WTC11 (cell line): Measurements from ENCODE around the gene GALNT18. TPM values are rescaled to one million over a fixed set of nuclear protein-coding genes. Genes with fewer than 3 reads are reported as not detected.

Experiments used
- ATAC-seq: fragments of 200-7000 bp; cut with Tn5 transposase; 2 replicates; pipeline ENCODE4 v1.10.0; 2021; ENCODE audit warnings: mild to moderate bottlenecking, moderate library complexity
- CTCF ChIA-PET: fragments of 300-600 bp; sonication (Branson Sonifier 250); formaldehyde crosslinking; loops from one replicate; lab custom pipeline; 2021; ENCODE audit warnings: antibody characterized with exemption; lab: Charles Lee
- POLR2A ChIA-PET: fragments of 350-600 bp; sonication (Branson Sonifier 250); formaldehyde crosslinking; loops from one replicate; lab custom pipeline; 2021; ENCODE audit warnings: antibody characterized with exemption; lab: Charles Lee
- DNase-seq: peaks from one replicate; pipeline ENCODE4 v3.0.0; 2021; ENCODE audit warnings: low spot score
- H3K27ac Mint-ChIP-seq: 2 replicates; pipeline ENCODE4 v1.8.0; 2021; ENCODE audit warnings: mixed read lengths
- H3K27me3 Mint-ChIP-seq: 2 replicates; pipeline ENCODE4 v1.8.0; 2021; ENCODE audit warnings: low read depth, mild to moderate bottlenecking, moderate library complexity, mixed read lengths
- H3K36me3 Mint-ChIP-seq: 2 replicates; pipeline ENCODE4 v1.8.0; 2021; ENCODE audit warnings: mixed read lengths
- H3K4me1 Mint-ChIP-seq: 2 replicates; pipeline ENCODE4 v1.8.0; 2022; ENCODE audit warnings: mixed read lengths
- H3K4me3 Mint-ChIP-seq: 2 replicates; pipeline ENCODE4 v1.8.0; 2021; ENCODE audit warnings: mild to moderate bottlenecking, moderate library complexity, mixed read lengths
- H3K9me3 Mint-ChIP-seq: 2 replicates; pipeline ENCODE4 v1.8.0; 2021; ENCODE audit warnings: mixed read lengths
- E2F1 ChIP-seq: sonication (generic); formaldehyde crosslinking; IDR thresholded peaks from 2 replicates; pipeline ENCODE4 v1.8.0; 2022; ENCODE audit warnings: mild to moderate bottlenecking, missing genetic modification reagents
- E2F5 ChIP-seq: sonication (generic); formaldehyde crosslinking; IDR thresholded peaks from 2 replicates; pipeline ENCODE4 v1.8.1; 2022; ENCODE audit warnings: mild to moderate bottlenecking, moderate library complexity, missing genetic modification reagents
- ELF4 ChIP-seq: sonication (generic); formaldehyde crosslinking; IDR thresholded peaks from 2 replicates; pipeline ENCODE4 v1.8.1; 2022; ENCODE audit warnings: low read depth, mild to moderate bottlenecking, moderate library complexity, missing genetic modification reagents
- GRHL2 ChIP-seq: fragments of 250-450 bp; sonication (Bioruptor Pico); IDR thresholded peaks from 2 replicates; pipeline ENCODE4 v1.8.0; 2022; ENCODE audit warnings: mild to moderate bottlenecking, moderate library complexity; ENCODE audit not compliant: insufficient replicate concordance, severe bottlenecking
- MYBL2 ChIP-seq: sonication (generic); formaldehyde crosslinking; IDR thresholded peaks from 2 replicates; pipeline ENCODE4 v1.8.1; 2023; ENCODE audit warnings: mild to moderate bottlenecking, moderate library complexity, missing genetic modification reagents
- NFE2L1 ChIP-seq: sonication (generic); formaldehyde crosslinking; IDR thresholded peaks from 2 replicates; pipeline ENCODE4 v1.8.1; 2023; ENCODE audit warnings: missing genetic modification reagents
- NFYB ChIP-seq: sonication (generic); formaldehyde crosslinking; conservative IDR thresholded peaks from 2 replicates; pipeline ENCODE4 v1.8.0; 2022; ENCODE audit warnings: low read depth, missing genetic modification reagents
- NR1H2 ChIP-seq: sonication (generic); formaldehyde crosslinking; IDR thresholded peaks from 2 replicates; pipeline ENCODE4 v1.9.0; 2021; ENCODE audit warnings: mild to moderate bottlenecking, moderate library complexity, missing genetic modification reagents
- OVOL2 ChIP-seq: fragments of 250-450 bp; sonication (Bioruptor Pico); IDR thresholded peaks from 2 replicates; pipeline ENCODE4 v1.9.0; 2021; ENCODE audit warnings: mild to moderate bottlenecking, borderline replicate concordance
- PRRX2 ChIP-seq: fragments of 250-450 bp; sonication (Bioruptor Pico); IDR thresholded peaks from 2 replicates; pipeline ENCODE4 v1.8.0; 2021; ENCODE audit warnings: mild to moderate bottlenecking
- STAT6 ChIP-seq: sonication (generic); formaldehyde crosslinking; conservative IDR thresholded peaks from 2 replicates; pipeline ENCODE4 v1.8.1; 2023; ENCODE audit warnings: mild to moderate bottlenecking, low read depth, missing genetic modification reagents, moderate library complexity
- TEAD4 ChIP-seq: sonication (generic); formaldehyde crosslinking; IDR thresholded peaks from 2 replicates; pipeline ENCODE4 v1.8.0; 2022; ENCODE audit warnings: mild to moderate bottlenecking, missing genetic modification reagents
- TP53 ChIP-seq: sonication (generic); formaldehyde crosslinking; IDR thresholded peaks from 2 replicates; pipeline ENCODE4 v1.8.1; 2023; ENCODE audit warnings: mild to moderate bottlenecking, missing genetic modification reagents
- ZNF396 ChIP-seq: fragments of 250-450 bp; sonication (Bioruptor Pico); IDR thresholded peaks from 2 replicates; pipeline ENCODE4 v1.8.0; 2021; ENCODE audit warnings: mild to moderate bottlenecking, moderate library complexity, borderline replicate concordance
- ZNF512 ChIP-seq: sonication (generic); formaldehyde crosslinking; IDR thresholded peaks from 2 replicates; pipeline ENCODE4 v1.8.1; 2022; ENCODE audit warnings: missing genetic modification reagents, borderline replicate concordance
- total RNA-seq: library from RNA; stranded (reverse); gene quantifications from 3 replicates; pipeline ENCODE4 v1.2.3, GENCODE V29; 2021
- TF ChIP-seq, protein P1 (sequence below): sonication (generic); formaldehyde crosslinking; IDR thresholded peaks from 2 replicates; pipeline ENCODE4 v1.8.1; 2023; ENCODE audit warnings: mild to moderate bottlenecking, missing genetic modification reagents
- TF ChIP-seq, protein P2 (sequence below): fragments of 250-450 bp; sonication (Bioruptor Pico); IDR thresholded peaks from 2 replicates; pipeline ENCODE4 v1.9.0; 2021; ENCODE audit warnings: moderate library complexity, mild to moderate bottlenecking, inconsistent platforms, borderline replicate concordance
- TF ChIP-seq, protein P3 (sequence below): sonication (generic); formaldehyde crosslinking; IDR thresholded peaks from 2 replicates; pipeline ENCODE4 v1.8.0; 2023; ENCODE audit warnings: missing genetic modification reagents, mild to moderate bottlenecking, borderline replicate concordance
- TF ChIP-seq, protein P4 (sequence below): sonication (generic); formaldehyde crosslinking; IDR thresholded peaks from 2 replicates; pipeline ENCODE4 v1.8.0; 2022; ENCODE audit warnings: mild to moderate bottlenecking, missing genetic modification reagents
- TF ChIP-seq, protein P5 (sequence below): sonication (generic); formaldehyde crosslinking; conservative IDR thresholded peaks from 2 replicates; pipeline ENCODE4 v1.8.1; 2022; ENCODE audit warnings: mild to moderate bottlenecking, missing genetic modification reagents

Gene GALNT18
- total RNA-seq, 1 experiment from 2014 or later = 5.0 TPM

DNA sequence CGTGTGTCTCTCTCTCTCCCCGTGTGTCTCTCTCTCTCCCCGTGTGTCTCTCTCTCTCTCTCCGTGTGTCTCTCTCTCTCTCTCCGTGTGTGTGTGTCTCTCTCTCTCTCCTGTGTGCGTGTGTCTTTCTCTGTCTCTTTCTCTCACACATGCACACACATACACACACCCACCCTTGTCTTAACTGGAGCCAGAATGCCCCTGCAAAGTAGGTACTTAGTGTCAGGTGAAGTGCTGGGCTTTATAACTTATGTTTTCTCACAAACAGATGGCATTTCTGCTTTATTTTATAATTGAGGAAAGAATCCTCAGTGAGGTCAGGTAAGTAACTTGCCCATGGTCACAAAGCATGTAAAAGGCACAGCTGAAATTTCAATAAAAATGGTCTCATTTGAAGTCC, 374.7 kb downstream of the GALNT18 start:
- POLR2A ChIA-PET = no interaction called here
- H3K9me3 Mint-ChIP-seq = peaks cover 18% of the 10 kb centered on the region

More for the DNA sequence above, 374.7 kb downstream of the GALNT18 start:
- H3K36me3 Mint-ChIP-seq = peaks cover 12% of the 10 kb centered on the region
- ATAC-seq = no peak
- no peak overlapping the region for H3K27ac Mint-ChIP-seq
- H3K4me1 Mint-ChIP-seq = peaks cover 19% of the 10 kb centered on the region
- CTCF ChIA-PET = no interaction called here
- TF ChIP-seq NFYB = no peak
- TF ChIP-seq MYBL2 (CRISPR knock-in tag) = no peak
- TF ChIP-seq GRHL2 (CRISPR knock-in tag) = no peak
- TF ChIP-seq, protein P1, sequence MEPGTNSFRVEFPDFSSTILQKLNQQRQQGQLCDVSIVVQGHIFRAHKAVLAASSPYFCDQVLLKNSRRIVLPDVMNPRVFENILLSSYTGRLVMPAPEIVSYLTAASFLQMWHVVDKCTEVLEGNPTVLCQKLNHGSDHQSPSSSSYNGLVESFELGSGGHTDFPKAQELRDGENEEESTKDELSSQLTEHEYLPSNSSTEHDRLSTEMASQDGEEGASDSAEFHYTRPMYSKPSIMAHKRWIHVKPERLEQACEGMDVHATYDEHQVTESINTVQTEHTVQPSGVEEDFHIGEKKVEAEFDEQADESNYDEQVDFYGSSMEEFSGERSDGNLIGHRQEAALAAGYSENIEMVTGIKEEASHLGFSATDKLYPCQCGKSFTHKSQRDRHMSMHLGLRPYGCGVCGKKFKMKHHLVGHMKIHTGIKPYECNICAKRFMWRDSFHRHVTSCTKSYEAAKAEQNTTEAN (CRISPR knock-in tag) = no peak
- TF ChIP-seq NR1H2 (CRISPR knock-in tag) = no peak
- TF ChIP-seq, protein P2, sequence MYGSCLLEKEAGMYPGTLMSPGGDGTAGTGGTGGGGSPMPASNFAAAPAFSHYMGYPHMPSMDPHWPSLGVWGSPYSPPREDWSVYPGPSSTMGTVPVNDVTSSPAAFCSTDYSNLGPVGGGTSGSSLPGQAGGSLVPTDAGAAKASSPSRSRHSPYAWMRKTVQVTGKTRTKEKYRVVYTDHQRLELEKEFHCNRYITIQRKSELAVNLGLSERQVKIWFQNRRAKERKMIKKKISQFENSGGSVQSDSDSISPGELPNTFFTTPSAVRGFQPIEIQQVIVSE (CRISPR knock-in tag) = no peak
- TF ChIP-seq ZNF512 (CRISPR knock-in tag) = no peak
- no peak for TF ChIP-seq TEAD4 (CRISPR knock-in tag)
- TF ChIP-seq E2F1 (CRISPR knock-in tag) = no peak
- TF ChIP-seq, protein P3, sequence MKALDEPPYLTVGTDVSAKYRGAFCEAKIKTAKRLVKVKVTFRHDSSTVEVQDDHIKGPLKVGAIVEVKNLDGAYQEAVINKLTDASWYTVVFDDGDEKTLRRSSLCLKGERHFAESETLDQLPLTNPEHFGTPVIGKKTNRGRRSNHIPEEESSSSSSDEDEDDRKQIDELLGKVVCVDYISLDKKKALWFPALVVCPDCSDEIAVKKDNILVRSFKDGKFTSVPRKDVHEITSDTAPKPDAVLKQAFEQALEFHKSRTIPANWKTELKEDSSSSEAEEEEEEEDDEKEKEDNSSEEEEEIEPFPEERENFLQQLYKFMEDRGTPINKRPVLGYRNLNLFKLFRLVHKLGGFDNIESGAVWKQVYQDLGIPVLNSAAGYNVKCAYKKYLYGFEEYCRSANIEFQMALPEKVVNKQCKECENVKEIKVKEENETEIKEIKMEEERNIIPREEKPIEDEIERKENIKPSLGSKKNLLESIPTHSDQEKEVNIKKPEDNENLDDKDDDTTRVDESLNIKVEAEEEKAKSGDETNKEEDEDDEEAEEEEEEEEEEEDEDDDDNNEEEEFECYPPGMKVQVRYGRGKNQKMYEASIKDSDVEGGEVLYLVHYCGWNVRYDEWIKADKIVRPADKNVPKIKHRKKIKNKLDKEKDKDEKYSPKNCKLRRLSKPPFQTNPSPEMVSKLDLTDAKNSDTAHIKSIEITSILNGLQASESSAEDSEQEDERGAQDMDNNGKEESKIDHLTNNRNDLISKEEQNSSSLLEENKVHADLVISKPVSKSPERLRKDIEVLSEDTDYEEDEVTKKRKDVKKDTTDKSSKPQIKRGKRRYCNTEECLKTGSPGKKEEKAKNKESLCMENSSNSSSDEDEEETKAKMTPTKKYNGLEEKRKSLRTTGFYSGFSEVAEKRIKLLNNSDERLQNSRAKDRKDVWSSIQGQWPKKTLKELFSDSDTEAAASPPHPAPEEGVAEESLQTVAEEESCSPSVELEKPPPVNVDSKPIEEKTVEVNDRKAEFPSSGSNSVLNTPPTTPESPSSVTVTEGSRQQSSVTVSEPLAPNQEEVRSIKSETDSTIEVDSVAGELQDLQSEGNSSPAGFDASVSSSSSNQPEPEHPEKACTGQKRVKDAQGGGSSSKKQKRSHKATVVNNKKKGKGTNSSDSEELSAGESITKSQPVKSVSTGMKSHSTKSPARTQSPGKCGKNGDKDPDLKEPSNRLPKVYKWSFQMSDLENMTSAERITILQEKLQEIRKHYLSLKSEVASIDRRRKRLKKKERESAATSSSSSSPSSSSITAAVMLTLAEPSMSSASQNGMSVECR (CRISPR knock-in tag) = no peak
- TF ChIP-seq, protein P4, sequence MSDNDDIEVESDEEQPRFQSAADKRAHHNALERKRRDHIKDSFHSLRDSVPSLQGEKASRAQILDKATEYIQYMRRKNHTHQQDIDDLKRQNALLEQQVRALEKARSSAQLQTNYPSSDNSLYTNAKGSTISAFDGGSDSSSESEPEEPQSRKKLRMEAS = no peak
- TF ChIP-seq ZNF396 = no peak
- TF ChIP-seq, protein P5, sequence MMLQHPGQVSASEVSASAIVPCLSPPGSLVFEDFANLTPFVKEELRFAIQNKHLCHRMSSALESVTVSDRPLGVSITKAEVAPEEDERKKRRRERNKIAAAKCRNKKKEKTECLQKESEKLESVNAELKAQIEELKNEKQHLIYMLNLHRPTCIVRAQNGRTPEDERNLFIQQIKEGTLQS = no peak
- no peak for TF ChIP-seq NFE2L1 (CRISPR knock-in tag)
- TF ChIP-seq PRRX2 (CRISPR knock-in tag) = no peak
- TF ChIP-seq E2F5 (CRISPR knock-in tag) = no peak
- no peak for TF ChIP-seq ELF4 (CRISPR knock-in tag)
- no peak for TF ChIP-seq OVOL2
- TF ChIP-seq STAT6 = no peak
- no peak for TF ChIP-seq TP53
- TF ChIP-seq, all 79 proteins: peak for 0
- Mint-ChIP-seq H3K4me3 (no peak overlapping the region), H3K27me3 (peaks cover 10% of the 10 kb centered on the region)
- no peak for DNase-seq
